Activated CD8-positive, alpha-beta memory T cell treated with anti-CD3 and anti-CD28 coated beads for 24 hours (primary cell): ENCODE data around the gene C1QTNF9B.
"Not testable (repeated sequence)": the region's sequence is repeated elsewhere in the genome, so short reads cannot be mapped to it uniquely, and the experiment has no call there.

Experiments used
- DNase-seq: peaks from one replicate; pipeline ENCODE4 v3.0.0-alpha.2; 2020

C1QTNF9B gene

DNA sequence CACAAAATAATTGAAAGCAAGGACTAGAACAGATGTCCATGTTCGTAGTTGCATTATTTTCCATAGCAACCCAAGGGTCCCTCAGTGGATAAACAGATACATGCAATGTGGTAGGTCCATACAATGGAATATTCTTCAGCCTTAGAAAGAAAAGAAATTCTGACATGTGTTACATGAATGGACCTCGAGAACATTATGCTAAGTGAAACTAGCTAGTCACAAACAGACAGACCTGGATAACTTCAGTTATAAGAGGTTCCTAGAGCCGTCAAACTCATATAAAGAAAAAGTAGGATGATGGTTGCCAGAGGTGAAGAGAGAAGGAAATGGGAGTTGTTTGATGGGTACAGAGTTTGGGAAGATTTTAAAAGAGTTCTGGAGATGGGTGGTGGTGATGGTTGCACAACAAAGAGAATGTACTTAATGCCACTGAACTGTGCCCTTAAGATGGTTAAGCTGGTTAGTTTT is at the start of gene C1QTNF9B:
Gene C1QTNF9B, minus strand, starts transcription at position 51 of the 468 bp plus-strand sequence.
- not testable (repeated sequence) for DNase-seq

DNA sequence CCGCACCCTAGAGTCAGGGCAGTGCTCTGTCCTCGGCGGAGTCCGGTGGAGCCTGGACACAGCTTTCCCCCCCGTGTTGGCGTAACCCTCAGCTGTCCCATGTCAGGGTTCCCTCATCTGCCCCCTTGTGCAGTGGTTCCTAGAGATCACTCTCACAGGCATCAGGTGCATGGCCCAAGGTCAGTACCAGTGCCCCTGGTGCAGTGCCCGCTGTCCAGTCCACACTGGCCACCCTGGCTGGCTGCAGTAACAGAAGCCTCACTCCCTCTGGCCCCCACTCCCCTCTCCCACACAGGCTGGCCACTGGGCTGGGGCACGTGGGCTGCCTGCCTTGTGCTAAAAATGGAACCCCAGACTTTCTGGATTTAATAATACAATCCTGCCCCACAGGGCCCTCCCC is 49.6 kb upstream of the C1QTNF9B start:
- DNase-seq = no peak

DNA sequence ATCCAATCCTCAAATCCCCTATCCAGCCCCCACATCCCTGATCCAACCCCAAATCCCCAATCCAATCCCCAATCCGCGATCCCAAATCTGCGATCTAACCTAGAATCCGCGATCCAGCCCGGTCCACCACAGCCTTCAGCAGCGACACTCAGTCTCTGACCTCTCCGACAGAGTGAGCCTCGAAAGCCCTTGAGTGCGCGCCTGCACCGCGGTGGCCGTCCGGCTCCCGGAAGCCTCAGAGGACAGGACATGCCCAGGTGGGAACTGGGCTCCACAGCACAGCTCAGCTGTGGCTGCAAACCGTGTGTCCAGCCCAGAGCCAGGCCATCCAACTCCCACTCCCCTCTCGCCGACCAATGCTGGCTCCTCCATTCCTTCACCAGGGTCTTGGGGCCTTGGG is 48.8 kb upstream of the C1QTNF9B start:
- no peak for DNase-seq

DNA sequence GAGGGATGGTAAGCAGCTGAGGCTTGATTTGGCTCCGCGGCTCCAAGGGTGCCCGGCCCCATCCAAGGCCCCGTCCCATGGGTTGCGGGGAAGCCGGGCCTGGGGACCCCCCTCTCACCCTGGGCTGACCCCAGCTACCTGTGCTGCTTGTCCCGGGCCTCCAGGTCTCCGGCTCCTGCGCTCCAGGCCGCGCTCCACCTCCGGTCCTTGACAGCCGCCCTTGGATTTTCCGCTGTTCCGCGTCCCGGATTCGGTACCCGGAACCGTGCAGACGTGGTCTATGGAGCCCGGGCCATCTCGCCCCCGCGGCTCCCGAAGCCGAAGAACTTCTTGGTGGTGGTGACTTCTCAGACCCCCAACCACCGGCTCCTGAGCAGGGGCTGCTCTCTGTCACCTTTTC is 48.3 kb upstream of the C1QTNF9B start:
- DNase-seq = no peak

DNA sequence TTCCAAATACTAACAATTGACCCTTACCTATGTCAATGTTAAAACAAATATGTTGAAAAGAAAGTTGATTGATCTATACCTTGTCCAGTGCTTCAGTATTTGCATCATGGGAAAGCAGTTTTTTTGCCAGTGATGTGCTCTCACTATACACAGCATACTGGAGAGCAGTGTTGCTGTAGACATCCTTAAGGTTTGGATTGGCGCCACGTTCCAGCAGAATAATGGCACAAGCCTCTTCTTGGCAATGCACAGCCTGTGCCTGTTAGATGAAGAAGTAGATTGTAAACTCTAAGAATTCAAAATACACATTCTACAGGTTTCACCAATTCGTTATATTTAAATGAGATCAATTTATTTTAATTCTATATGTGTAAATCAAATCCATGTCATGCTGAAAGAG is 43.9 kb upstream of the C1QTNF9B start:
- no peak for DNase-seq

DNA sequence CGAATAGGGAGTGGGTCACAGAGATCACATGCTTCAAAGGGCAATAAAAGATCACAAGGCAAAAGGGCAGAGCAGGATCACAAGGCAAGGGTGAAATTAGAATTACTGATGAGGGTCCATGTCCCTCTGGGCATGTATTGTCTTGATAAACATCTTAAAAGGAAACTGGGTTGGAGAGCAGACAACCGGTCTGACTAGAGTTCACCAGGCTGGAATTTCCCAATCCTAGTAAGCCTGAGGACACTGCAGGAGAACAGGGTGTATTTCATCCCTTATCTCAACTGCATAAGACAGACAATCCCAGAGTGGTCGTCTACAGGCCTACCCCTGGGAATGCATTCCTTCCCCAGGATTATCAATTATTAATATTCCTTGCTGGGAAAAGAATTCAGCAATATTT is 42.4 kb upstream of the C1QTNF9B start:
- not testable (repeated sequence) for DNase-seq

DNA sequence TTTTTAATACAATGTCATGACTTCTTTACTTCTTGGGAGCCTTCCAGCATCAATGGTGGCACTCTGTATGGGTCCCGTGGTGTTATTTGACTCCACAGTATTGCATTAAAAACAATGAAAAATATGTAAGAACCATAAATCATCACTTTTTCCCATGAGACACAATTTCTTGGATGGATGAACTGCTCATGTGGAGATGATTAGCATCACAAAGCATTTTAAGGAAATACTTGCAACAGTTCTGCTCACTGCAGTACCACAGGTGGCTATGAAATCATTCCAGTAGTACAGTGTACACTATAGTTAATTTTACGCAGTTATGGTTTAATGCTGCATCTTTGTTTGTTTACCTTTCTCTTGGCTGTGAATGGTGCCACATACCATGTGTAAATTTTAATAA is 37.2 kb upstream of the C1QTNF9B start:
- DNase-seq = no peak

DNA sequence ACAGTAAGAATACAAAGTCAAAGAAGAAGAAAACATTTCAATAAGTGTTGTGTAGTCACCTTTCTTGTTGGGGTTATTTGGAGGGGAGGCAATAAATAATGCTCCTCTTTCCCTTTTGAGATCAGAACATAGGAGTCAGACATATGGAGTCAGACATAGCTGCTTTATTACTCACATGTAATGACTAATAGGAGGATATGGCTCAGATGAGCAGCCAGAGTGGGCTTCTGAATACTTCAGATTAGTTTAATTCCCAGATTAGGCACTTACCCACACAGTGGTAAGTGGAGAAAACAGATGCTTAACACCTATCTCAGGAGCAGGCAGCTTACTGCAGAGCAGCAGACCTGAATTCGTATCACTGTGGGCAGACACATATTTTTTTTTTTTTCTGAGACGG is 31.7 kb upstream of the C1QTNF9B start:
- no peak for DNase-seq

DNA sequence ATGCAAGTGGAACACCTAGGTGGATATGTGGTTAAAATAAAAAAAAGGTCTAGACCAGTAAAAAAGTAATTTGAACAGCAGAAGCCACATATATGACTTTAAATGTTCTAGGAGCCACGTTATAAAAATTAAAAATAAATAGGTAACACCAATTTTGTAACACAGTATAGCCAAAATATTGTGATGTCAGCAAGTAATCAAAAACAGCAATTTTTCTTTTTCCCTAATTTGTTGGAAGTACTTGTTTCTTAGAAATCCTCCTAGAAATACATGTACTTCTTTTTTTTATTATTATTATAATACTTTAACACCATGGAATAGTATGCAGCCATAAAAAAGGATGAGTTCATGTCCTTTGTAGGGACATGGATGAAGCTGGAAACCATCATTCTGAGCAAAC is 25.7 kb upstream of the C1QTNF9B start:
- no peak for DNase-seq

DNA sequence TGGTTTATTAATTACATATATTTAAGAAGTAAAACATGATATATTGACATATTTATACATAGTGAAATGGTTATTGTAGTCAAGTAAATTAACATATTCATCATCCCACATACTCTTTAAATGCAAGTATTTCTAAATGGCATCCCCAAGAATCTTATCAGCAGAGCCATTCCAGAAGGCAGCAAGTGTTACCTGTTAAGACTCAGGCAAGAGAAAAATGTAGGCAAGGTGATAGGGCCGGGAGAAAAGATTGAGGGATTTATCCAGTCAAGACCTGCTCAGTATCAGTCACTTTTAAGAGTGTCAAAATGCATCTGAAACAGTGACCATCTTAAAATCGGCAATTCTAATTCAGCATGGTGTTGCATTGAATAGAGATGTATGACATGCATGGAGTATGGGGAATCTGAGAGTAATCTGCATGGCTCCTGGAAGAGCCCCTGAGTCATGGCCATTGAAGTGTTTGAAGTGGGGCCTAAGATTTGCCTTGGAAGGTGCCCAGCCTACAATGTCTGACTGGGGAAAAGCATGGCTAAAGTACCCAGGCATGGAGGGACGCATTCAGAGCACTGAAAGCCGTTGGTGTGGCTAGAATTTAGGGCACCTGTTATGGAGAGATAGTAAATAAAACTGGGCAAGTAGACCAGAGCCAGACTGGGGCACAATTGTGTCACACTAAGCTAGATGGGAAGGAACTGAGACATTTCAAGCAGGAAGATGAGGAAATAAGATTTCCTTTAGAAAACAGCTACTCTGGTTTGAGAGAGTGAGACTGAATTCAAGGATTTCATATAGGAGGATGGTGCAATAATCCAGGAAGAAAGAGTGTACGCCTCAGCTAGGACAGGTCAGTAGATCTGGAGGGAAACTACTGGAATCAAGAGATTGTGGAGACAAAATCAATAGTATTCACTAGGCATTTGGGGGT is 25.0 kb upstream of the C1QTNF9B start:
- no peak for DNase-seq

DNA sequence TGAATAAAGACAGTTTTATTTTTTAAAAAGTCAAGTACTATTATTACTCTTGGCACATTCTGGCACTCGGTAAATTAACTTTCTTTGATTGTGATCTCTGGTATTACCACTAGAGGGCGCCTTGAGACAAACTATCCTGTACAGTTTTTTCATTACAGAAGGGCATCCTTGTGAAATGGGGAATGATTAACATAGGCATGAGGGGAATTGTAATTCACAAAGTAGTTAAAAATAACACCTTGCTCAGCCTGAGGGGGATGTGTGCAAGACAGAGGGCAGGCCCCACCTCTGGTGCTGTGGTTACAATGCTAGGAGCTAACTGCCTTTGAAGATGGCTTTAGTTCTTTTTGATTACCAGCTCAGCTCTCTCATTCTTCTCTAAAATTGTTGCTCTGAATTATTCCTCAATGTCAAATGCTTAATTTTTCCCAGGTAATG is 24.2 kb upstream of the C1QTNF9B start:
- no peak for DNase-seq

DNA sequence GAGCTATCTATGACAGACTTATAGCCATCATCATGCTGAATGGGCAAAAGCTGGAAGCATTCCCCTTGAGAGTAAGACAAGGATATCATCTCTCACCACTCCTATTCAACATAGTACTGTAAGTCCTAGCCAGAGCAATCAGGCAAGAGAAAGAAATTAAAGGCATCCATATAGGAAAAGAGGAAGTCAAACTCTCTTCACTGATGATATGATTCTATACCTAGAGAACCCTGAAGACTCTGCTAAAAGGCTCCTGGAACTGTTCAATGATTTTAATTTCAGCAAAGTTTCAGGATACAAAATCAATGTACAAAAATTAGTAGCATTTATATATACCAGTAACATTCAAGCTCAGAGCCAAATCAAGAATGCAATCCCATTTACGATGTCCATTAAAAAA is 21.7 kb upstream of the C1QTNF9B start:
- no peak for DNase-seq

DNA sequence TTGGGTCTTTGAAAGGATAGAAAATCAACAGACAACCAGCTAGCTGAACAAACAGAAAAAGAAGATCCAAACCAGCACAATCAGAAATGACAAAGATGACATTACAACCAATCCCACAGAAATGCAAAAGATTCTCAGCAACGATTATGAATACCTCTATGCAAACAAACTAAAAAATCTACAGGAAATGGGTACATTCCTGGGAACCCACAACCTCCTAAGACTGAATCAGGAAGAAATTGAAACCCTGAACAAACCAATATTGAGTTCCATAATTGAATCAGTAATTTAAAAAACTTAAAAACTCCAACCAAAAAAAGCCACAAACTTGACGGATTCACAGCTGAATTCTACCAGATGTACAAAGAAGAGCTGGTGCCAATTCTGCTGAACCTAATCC is 20.9 kb upstream of the C1QTNF9B start:
- no peak for DNase-seq

DNA sequence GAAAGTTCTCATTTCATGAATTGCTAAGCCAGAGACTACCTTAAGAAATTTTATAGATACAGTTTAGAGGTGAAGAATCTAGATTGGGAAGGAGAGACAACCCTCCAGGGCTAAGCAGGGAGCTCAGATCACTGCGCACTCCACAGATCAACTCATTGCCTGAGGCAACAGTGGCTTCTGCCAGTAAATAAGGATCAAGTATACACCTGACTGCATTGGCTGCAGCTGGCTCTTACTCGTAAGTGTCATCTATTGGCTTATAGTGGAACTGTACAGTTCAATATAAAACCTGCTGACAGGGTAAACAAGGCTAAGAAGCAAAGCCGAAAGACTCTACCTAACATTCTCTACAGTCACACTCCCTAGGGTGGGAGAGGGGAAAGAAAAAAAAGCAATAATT is 18.0 kb upstream of the C1QTNF9B start:
- DNase-seq = no peak

DNA sequence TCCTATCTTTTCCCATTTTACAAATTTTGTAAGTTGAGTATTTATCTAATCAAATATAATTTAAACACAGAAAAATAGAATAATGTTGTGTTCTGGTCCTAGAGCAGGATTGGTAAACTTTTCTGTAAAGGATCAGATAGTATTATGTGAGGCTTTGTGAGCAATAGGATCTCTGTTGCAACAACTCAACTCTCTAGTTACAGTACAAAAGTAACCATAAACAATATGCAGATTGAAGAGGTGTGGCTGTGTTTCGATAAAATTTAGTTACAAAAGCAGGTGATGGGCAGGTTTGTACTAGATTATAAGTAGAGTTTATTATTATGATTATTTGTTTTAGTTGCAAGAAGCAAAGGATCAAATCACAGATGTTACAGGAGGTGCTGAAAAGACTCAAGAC is 15.2 kb upstream of the C1QTNF9B start:
- DNase-seq = no peak

DNA sequence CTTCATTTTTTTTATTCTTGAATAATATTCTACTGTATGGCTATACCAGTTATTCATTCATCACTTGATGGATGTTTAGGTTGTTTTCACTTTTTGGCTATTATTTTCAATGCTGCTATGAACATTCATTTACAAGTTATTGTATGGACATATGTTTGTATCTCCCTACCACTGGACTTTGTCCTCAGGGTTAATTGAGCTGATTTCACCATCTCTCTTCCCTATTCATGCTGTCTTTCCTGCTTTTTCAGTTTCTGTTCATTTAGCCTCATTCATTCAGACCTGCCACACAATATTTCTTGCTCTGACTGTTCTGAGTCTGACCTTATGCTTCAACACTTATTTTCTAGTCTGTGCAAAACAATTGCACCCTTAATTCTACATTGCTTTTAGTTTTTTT is 12.3 kb upstream of the C1QTNF9B start:
- no peak for DNase-seq

DNA sequence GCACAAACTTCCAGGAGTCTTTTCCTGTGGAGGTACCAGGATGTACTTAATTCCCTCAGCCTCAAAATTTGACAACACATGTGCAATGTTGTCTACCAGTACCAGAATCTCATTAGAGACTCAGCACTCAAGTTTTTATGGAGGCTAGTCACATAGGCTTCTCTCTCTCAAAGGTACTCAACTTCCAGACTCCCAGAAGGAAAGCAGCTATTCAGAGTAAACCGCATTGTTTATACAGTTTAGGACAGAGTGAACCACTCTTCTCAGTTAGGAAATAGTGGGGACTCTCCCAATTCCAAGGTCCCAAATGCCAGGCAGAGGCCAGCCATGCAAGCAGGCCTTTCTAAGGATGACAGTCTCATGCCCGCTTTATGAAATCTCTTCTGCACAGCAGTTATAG is 8.5 kb upstream of the C1QTNF9B start:
- DNase-seq = no peak

DNA sequence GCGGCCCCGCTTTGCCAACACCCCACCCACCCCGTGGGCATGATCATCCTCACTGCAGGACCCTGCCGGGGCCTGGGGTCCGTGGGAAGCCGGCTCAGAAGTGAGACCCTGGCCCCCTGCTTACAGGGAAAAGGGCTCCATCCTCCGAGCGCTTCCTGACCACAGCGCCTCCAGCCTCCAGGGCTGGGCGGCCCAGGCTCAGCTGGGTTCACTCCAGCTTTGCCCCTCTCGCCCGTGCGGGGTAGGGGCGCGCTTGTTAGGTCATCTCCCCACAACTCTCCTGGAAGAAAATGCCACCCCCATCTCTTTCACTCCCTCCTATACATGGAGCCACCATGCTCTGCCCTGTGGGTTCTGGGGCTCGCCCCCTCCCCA is 6.6 kb upstream of the C1QTNF9B start:
- no peak for DNase-seq

DNA sequence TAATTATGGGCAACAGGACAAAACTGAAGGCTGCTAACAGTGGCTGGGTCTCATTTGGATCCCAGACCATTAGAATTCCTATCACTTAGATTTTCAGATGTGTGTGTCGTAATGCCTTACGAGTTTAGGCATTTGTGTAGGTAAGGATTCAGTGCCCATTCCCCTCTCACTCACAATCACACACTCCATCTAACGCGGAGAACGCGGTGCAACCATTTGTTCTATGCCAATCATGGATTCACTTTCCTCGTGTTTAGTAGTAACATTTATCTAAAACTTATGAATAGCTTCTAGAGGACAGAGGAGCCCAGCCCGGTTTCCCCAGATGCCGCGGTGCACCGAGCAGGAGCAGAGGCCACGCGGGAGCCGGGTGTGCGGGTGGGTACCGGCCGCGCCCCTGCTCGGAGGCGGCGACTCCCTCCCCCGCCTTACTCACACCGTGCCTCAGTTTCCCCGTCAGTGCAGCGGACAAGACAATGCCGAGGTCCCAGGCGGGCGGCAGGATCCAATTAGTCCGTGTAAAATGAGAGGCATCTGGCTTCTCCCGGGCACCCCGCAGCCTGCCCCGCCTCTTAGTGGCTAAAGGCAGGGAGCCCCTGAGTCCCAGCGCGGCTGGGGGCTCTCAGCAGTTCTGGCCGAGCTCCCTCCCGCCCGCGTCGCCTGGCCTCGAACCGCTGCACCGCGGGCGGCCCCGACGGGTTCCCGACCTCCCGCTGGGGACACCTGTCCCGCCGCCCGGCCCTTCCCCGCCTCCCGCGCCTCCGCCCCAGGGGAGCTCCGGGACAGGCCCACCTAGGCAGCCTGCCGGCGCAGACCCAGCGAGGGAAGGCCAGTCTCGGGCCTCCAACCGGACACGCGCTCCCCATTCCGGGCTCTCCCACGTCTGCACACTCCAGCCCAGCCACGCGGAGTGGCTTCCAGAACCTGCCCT is 5.9 kb upstream of the C1QTNF9B start:
- DNase-seq = no peak

DNA sequence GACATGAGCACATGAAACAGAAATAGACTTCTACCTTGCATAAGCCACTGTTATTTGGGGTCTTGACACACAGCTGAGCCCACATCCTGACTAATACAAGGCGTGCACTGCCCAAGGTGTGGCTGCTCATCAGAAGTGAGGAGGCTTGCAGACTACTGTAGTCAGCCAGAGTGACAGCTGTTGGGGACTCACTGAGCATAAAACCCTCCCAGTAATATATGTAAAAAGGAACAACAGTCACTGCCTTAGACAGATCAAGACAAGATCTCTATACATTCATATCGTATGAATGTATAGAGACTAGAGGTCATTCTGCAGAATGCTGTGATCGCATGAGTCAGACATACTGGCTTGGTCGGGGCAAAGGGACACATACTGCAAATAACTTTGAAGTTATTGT is 4.1 kb upstream of the C1QTNF9B start:
- no peak for DNase-seq

DNA sequence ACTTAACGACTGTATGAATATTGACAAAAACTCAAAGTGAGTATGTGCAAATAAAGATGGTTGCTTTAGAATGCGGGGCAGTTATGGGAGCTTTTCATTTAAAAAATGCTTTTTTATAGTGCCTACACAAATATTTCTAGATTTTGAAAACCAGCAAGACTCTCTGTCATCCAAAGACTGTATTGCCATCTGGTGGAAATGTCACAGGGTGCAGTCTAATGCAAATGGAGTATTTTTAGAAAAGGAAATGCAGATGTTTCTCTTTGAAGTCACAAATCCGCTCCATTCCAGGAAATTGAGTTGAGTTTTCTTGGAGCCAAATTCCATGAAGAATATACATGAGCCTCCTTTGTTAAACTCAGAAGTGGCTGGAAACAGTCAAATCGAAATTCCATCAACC is 2.3 kb upstream of the C1QTNF9B start:
- no peak for DNase-seq

DNA sequence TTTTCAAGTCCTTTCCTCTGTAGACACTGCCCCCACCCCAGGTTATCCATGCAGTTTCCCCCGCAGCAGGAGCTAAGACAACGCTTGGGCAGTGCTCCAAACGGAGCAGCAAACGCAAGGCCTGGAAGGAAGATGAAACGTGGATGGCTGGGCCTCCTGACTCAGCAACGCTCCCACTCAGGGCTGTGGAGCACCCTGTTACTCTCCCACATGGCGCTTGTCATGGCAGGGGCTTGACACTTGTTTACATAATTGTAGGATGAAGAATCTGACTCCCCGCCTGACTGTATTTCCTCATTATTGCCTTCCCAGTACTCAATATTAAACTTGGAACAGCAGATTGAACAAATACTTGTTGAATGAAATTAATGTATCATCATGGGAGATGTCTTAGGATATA is 799 bp upstream of the C1QTNF9B start:
- DNase-seq = no peak

DNA sequence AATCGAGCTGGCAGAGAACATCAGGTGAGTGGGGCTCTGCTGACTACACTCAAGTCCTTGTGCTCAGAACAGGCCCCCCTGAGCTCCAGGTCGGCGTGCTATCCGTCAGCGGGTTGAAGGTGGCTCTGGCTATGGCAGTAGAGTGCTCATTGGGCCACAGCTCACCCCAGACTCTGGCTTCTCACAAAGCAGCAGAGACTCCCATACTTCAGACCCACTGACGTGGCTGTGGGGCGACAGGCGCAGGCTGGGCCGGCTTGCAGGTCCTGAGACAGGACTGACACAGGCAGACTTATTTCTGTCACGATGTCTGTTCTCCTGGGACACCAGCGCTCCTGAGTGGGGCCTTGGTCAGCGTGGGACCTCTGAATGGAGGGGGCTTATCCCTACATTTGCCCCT is 2.6 kb downstream of the C1QTNF9B start:
- DNase-seq = not testable (repeated sequence)

DNA sequence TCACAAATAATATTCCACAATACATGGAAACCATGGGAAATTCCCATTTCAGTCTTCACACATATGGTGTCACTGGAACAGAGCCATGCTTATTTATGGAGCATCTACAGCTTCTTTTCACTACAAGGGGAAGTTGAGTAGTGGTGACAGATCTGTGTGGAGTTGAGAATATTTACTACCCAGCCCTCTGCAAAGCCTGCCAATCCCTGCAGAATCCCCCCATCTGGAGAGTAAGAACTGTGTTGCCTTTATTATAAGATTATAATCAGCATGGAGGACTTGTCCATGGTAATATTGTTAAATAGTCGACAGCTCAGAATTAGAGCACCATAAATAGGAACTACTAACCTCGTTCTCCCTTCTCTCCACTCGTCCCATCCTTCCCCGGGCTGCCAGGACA is 3.5 kb downstream of the C1QTNF9B start:
- not testable (repeated sequence) for DNase-seq
